ENCODE results near the gene CSRP2. TPM values are rescaled to one million over a fixed set of nuclear protein-coding genes. Genes with fewer than 3 reads are reported as not detected.

The CSRP2 gene
- total RNA-seq, 1 experiment from 2014 or later, result 36.1 TPM

GRCh38 chr12:76856018-76856644 is 22.7 kb downstream of the CSRP2 start:
- intact Hi-C loops (cut with micrococcal nuclease), result no loop called here
- no peaks in the 10 kb centered on the region for H4K20me1 ChIP-seq (ENCODE audit: insufficient read depth)
- H2AFZ ChIP-seq (ENCODE audit: low read depth, low read length, poor library complexity, severe bottlenecking), result no peak overlapping the region
- no peak overlapping the region for H3K9ac ChIP-seq (ENCODE audit: low read length)
- no peaks in the 10 kb centered on the region for H3K79me2 ChIP-seq (ENCODE audit: insufficient read depth, low read length)
- BruUV-seq (replicated peaks), result no TSS peak
- no peaks in the 10 kb centered on the region for H3K27me3 ChIP-seq (ENCODE audit: insufficient read depth, low read length)
- H3K27ac ChIP-seq (ENCODE audit: low read depth, low read length), result no peak overlapping the region
- ChIA-PET POLR2A (no interaction called here), CTCF (no interaction called here), RAD21 (ENCODE audit: low non-redundant PET in 1 of 2, low total read pairs in 2 of 2, uncharacterized antibody in 2 of 2, unreplicated experiment in 2 of 2) (no interaction called here)
- ATAC-seq, result no peak
- no peak for TF ChIP-seq RAD21 (IDR thresholded peaks at IDR 0.05; ENCODE audit: low read depth)
- TF ChIP-seq, protein P1, sequence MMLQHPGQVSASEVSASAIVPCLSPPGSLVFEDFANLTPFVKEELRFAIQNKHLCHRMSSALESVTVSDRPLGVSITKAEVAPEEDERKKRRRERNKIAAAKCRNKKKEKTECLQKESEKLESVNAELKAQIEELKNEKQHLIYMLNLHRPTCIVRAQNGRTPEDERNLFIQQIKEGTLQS (IDR thresholded peaks at IDR 0.05), result no peak
- no peak for TF ChIP-seq EZH2 (IDR thresholded peaks at IDR 0.05)
- no peak for TF ChIP-seq EGR1 (IDR thresholded peaks at IDR 0.05; ENCODE audit: low read depth)
- no peak for TF ChIP-seq TCF7L2 (IDR thresholded peaks at IDR 0.05; ENCODE audit: borderline replicate concordance, extremely low read depth, insufficient read depth, insufficient read length)
- TF ChIP-seq SIN3A (IDR thresholded peaks at IDR 0.05; ENCODE audit: low read depth), result no peak
- TF ChIP-seq CTCF (IDR thresholded peaks at IDR 0.05 in 2 of 3, conservative IDR thresholded peaks at IDR 0.05 in 1 of 3; ENCODE audit: borderline replicate concordance in 1 of 3, insufficient read depth in 1 of 3, low read depth in 2 of 3, low read length in 2 of 3), result no peak
- no peak for TF ChIP-seq CBX3 (IDR thresholded peaks at IDR 0.05; ENCODE audit: low read depth)
- TF ChIP-seq, protein P2, sequence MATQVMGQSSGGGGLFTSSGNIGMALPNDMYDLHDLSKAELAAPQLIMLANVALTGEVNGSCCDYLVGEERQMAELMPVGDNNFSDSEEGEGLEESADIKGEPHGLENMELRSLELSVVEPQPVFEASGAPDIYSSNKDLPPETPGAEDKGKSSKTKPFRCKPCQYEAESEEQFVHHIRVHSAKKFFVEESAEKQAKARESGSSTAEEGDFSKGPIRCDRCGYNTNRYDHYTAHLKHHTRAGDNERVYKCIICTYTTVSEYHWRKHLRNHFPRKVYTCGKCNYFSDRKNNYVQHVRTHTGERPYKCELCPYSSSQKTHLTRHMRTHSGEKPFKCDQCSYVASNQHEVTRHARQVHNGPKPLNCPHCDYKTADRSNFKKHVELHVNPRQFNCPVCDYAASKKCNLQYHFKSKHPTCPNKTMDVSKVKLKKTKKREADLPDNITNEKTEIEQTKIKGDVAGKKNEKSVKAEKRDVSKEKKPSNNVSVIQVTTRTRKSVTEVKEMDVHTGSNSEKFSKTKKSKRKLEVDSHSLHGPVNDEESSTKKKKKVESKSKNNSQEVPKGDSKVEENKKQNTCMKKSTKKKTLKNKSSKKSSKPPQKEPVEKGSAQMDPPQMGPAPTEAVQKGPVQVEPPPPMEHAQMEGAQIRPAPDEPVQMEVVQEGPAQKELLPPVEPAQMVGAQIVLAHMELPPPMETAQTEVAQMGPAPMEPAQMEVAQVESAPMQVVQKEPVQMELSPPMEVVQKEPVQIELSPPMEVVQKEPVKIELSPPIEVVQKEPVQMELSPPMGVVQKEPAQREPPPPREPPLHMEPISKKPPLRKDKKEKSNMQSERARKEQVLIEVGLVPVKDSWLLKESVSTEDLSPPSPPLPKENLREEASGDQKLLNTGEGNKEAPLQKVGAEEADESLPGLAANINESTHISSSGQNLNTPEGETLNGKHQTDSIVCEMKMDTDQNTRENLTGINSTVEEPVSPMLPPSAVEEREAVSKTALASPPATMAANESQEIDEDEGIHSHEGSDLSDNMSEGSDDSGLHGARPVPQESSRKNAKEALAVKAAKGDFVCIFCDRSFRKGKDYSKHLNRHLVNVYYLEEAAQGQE (IDR thresholded peaks at IDR 0.05; ENCODE audit: low read depth), result no peak
- no peak for TF ChIP-seq CEBPB (IDR thresholded peaks at IDR 0.05; ENCODE audit: low read depth)
- TF ChIP-seq ZNF274 (IDR thresholded peaks at IDR 0.05; ENCODE audit: low read depth, low read length), result no peak
- no peak for TF ChIP-seq FOSL1 (IDR thresholded peaks at IDR 0.05; ENCODE audit: low read depth)
- TF ChIP-seq JUND (IDR thresholded peaks at IDR 0.05), result no peak
- no peak for TF ChIP-seq SRF (IDR thresholded peaks at IDR 0.05; ENCODE audit: low read depth)
- no peak for TF ChIP-seq ZBTB33 (IDR thresholded peaks at IDR 0.05; ENCODE audit: extremely low read depth, insufficient replicate concordance, low read length)
- TF ChIP-seq SP1 (IDR thresholded peaks at IDR 0.05; ENCODE audit: low read depth), result no peak
- TF ChIP-seq YY1 (IDR thresholded peaks at IDR 0.05; ENCODE audit: extremely low read depth, insufficient replicate concordance, low read depth, low read length), result no peak
- no peak for TF ChIP-seq POLR2A (IDR thresholded peaks at IDR 0.05; ENCODE audit: borderline replicate concordance, extremely low read depth, insufficient read depth, insufficient read length)
- TF ChIP-seq ELF1 (IDR thresholded peaks at IDR 0.05; ENCODE audit: borderline replicate concordance, low read depth), result no peak
- DNase-seq (ENCODE audit: low read depth, low spot score), result no peak
- no peaks in the 10 kb centered on the region for H3K9me2 ChIP-seq (ENCODE audit: insufficient read depth)
- H3K36me3 ChIP-seq (ENCODE audit: control insufficient read depth in 1 of 2, insufficient read depth in 2 of 2, low read length in 2 of 2), result peaks cover 2 to 15% of the 10 kb centered on the region in 2 experiments; a peak in 2 of 4 replicates
- no peak overlapping the region for H3K4me3 ChIP-seq (replicated peaks in 1 of 2; ENCODE audit: low read depth in 1 of 2, low read length in 2 of 2)
- peaks cover 0 to 3% of the 10 kb centered on the region in 2 experiments; a peak in 1 of 4 replicates for H3K9me3 ChIP-seq (ENCODE audit: control insufficient read depth in 1 of 2, insufficient read depth in 1 of 2, low read depth in 1 of 2, low read length in 2 of 2)
- H3K4me2 ChIP-seq (ENCODE audit: low read length), result no peak overlapping the region
- no peaks in the 10 kb centered on the region for H3K4me1 ChIP-seq (ENCODE audit: control insufficient read depth in 1 of 2, insufficient read depth in 2 of 2, low read length in 2 of 2)

Data from HCT116 (cell line).